NCI-H2081 (cell line): ENCODE measurements around the gene LIPE.

Source experiments
- DNase-seq, 2 experiments: peaks; one replicate each; lab custom pipeline; 2025; lab: John Stamatoyannopoulos, UW

The LIPE gene

DNA sequence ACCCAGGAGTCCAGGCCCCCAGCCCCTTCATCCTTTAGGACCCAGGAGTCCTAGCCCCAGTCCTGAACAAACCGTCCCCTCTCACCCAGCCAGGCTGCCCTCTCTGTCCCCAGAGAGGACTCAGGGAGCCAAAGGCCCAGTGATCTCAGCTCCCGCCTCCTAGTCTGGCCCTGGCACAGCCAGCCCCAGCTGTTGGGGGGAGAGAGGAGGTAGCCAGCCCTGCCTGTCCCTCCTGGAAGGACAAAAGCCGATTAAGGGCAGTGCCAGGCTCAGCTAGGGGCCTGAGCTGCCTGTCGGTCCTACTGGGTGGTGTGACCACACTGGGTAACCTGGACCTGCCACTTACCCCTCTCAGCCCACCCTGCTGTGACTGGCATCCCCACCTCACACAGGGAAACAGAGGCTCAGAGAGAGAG lies 14.5 kb downstream of the LIPE start:
- DNase-seq, result no peak

GRCh38 chr19:42412227-42412626 lies 15.0 kb downstream of the LIPE start:
- no peak for DNase-seq

- no peak for DNase-seq
Observed at GRCh38 chr19:42411581-42412178, 15.5 kb downstream of the LIPE start.

DNA sequence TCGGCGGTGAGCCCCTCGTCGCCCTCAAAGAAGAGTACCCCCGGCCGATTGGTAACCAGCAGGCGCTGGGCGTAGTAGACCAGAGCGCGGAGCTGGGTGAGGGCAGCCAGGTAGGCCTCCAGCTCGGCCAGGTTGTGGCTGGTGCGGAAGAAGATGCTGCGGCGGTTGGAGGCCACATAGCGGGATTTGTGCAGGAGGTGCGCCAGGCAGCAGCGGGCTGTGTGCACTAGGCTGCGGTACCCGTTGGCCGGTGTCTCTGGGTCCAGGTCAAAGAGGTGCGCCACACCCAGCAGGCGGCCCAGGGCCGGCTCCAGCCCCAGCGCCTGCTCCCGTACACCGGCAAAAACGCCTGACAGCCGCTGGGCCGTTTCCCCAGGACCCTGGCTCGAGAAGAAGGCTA lies 16.8 kb downstream of the LIPE start:
- no peak for DNase-seq

GRCh38 chr19:42409477-42409876 lies 17.7 kb downstream of the LIPE start:
- no peak for DNase-seq

GRCh38 chr19:42407816-42408175 lies 19.4 kb downstream of the LIPE start:
- DNase-seq, result no peak

DNA sequence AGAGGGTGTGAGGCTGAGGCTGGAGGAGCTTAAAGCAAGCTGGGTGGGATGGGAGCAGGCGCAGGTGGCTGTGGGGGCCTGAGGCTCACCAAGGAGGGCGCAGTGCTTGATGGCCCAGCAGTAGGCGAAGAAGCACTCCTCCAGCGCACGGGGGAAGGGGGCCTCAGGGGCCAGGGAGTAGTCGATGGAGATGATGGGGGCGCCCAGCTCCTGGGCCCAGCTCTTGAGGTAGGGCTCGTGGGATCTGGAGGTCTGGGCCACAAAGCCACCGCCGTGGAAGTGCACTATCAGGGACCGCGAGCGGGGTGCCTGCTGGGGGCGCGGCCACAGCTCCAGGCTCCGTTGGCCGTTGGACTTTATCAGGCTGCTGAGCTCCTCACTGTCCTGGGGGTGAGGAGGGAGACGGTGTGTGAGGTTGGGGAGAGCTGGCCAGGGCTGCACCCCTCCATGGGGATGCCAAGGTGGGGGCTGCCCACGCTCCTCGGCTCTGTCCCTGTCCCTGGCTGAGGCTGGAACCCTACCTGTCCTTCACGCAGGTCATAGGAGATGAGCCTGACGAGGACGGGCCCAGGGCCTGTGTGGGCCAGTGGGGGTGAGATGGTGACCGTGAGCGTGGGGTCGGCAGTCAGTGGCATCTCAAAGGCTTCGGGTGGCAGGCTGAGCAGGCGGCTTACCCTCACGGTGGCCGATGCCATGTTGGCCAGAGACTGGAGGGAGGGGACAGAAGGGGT lies 19.9 kb downstream of the LIPE start:
- DNase-seq, result no peak

DNA sequence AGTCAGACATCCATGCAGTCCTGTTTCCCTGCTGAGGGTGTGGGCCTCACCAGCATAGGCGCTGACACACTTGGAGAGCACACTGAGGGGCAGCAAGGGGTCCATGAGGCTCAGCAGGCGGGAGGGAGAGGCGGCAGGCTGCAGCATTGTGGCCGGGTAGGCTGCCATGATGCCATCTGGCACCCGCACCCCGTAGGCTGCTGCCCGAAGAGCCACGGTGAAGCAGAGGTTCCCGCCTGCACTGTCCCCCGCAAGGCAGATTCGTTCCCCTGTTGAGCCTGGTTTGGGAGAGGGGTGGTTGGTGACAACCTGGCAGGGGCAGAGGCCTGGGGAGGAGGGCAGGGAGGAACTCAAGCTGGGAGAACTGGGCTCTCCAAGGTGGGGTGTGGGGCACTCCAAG lies 21.1 kb downstream of the LIPE start:
- no peak for DNase-seq

DNA sequence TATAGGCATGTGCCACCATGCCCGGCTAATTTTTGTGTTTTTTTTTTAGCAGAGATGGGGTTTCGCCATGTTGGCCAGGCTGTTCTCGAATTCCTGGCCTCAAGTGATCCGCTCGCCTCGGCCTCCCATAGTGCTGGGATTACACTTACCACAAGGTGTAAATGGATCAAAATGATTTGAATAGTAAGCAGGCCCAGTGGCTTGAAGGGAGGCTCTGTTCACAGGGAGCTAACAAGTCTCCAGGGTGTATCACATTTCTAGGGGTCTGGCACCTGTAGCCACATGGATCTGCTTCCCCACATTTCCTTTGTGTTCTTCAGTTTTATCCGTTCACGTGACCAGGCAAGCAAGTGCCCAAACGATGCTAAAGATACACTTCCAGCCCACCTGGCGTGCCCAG lies 23.6 kb downstream of the LIPE start:
- no peak for DNase-seq

GRCh38 chr19:42402376-42403116 lies 24.6 kb downstream of the LIPE start:
- no peak for DNase-seq

DNA sequence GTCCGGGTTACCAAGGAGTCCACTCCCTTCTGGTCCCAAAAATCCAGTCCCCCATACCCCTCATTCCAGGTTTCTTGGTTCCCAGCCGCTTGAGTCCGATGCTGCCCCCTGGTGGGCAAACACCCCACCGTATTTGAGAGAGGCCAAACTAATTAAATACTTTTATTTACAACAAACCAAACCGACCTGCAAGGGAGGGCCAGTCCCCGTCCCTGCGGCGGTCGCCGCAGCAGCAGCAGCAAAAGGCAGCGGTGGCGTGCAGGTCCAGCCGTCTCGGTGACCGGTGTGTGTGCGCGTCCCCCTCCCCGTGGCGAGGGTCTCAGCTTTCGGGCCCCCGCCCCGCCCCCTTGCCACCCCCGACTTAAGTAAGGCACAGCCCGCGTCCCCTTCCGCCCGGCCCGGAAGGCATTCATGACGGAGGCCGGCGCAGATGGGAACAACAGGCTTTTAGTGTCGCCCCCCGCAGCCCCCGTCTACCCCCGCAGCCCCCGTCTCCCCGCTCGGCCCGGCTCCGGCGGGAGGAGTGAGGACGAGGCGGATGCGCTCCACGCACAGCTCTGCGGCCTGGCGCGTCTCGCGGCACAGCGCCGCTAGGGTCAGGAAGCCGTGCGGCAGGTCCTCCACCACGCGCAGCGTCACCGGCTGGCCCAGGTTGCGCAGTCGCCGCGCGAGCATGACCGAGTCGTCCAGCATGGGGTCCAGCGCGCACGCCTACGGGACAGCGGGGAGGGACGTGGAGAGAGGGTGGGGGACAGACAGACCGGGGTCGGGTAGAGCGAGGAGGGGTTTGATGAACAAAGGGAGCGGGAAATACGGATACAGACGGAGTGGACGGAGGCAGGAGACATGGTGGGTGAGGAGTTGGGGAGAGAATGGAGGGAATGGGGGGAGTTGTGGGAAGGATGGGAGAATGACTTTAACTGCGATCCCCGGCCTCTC lies 25.6 kb downstream of the LIPE start:
- peak; percentile 63 to 68 for DNase-seq

DNA sequence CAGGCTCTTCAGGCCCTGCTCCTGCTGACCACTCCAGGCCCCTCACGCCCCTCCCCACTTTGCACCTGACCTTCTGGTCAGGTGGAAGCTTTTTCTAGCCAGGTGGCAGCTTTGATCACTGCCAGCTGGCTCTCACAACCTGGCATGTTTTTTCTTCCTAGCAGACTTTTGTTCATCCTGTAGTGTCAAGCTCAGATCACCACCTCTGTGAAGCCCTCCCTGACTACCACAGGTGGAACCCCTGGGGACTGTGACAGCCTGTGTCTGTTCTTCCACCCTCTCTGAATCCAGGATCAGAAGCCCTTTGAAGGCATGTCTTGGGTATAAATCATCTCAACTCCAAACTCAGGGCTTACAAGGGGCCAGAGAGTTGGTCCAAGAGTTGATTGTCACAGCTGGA lies 26.8 kb downstream of the LIPE start:
- DNase-seq, result no peak

- DNase-seq, result no peak
Observed at GRCh38 chr19:42397263-42398166, 29.7 kb downstream of the LIPE start.

- DNase-seq, result peak; percentile 98 to 99
Observed at GRCh38 chr19:42396381-42397262, 30.6 kb downstream of the LIPE start.

GRCh38 chr19:42394751-42395150 lies 32.4 kb downstream of the LIPE start:
- DNase-seq, result no peak

- no peak for DNase-seq
Observed at GRCh38 chr19:42392165-42392564, 35.0 kb downstream of the LIPE start.

DNA sequence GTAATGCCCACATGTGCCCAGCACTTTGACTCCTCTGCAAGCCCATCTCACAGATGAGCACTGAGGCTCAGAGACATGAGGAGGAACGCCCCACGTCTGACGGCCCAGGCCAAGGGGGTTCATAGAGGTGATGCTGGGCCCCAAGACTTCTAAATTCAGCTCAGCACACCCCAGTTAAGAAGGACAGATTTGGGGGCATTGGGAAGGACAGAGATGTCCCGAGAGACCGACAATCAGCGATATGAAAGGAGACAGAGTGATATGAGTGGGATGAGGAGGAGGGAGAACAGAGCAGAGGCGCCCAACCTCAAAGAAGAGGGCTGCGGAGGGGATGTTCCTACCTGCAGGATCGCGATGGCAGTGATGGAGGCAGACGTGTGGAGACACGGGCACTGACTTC lies 37.3 kb downstream of the LIPE start, which contains the start of gene CNFN:
Gene CNFN (minus strand): TSS at position 399 of the 400 bp plus-strand sequence. CDS start 1,260 bp downstream, outside the sequence.
- no peak for DNase-seq

DNA sequence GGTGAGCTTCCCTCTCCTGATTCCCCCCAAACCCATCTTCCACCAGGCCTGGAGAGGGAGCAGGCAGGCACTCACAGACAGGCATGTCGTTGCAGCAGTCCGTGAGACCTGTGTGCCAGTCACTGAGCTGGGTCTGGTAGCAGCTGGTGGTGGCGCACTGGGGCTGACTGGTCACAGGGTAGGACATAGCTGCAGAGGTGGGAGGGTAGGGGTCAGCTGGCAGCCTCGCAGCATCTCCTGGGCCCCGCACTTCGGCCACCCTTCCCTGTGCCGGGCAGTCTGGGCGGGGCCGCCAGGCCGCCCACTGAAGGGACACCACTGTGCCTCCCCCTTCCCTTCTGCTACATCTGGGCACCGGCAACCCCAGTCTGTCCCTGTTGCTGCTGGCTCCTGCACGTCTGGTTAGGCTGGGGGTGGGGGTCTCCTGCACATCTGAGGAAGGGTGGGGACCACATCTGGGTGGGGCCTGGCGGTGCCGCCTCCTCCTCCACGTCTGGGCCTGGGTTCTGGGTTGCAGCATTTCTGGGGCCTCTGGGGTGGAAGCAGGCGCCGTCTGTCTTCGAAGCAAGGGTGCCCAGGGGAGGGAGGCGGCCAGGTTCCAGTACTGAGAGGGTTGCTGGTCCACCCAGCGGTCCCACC lies 38.2 kb downstream of the LIPE start:
- DNase-seq, result no peak

- DNase-seq, result peak; percentile 59 to 63
Observed at GRCh38 chr19:42386974-42387707, 40.0 kb downstream of the LIPE start.
